Hepatocyte (in vitro differentiated cells): ENCODE data around the gene ACTR3.
"Not testable (repeated sequence)": the region's sequence is repeated elsewhere in the genome, so short reads cannot be mapped to it uniquely, and the experiment has no call there.

ENCODE experiments used
- EZH2 ChIP-seq: fragments of 200-600 bp; sonication (generic); IDR thresholded peaks from 2 replicates; pipeline ENCODE4 v1.6.1; 2016; ENCODE audit warnings: antibody characterized with exemption, mild to moderate bottlenecking, borderline replicate concordance
- TF ChIP-seq, protein P1 (sequence below): fragments of 200-600 bp; sonication (generic); IDR thresholded peaks from 2 replicates; pipeline ENCODE4 v1.5.1; 2016; ENCODE audit warnings: antibody characterized with exemption, mild to moderate bottlenecking; ENCODE audit not compliant: poor library complexity

- TF ChIP-seq, protein P1, sequence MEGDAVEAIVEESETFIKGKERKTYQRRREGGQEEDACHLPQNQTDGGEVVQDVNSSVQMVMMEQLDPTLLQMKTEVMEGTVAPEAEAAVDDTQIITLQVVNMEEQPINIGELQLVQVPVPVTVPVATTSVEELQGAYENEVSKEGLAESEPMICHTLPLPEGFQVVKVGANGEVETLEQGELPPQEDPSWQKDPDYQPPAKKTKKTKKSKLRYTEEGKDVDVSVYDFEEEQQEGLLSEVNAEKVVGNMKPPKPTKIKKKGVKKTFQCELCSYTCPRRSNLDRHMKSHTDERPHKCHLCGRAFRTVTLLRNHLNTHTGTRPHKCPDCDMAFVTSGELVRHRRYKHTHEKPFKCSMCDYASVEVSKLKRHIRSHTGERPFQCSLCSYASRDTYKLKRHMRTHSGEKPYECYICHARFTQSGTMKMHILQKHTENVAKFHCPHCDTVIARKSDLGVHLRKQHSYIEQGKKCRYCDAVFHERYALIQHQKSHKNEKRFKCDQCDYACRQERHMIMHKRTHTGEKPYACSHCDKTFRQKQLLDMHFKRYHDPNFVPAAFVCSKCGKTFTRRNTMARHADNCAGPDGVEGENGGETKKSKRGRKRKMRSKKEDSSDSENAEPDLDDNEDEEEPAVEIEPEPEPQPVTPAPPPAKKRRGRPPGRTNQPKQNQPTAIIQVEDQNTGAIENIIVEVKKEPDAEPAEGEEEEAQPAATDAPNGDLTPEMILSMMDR, result not testable (repeated sequence)
- not testable (repeated sequence) for TF ChIP-seq EZH2
Observed at GRCh38 chr2:113950906-113951305, 61.0 kb downstream of the ACTR3 start.
